Measurements from ENCODE around the gene AP3D1.

- TF ChIP-seq POLR2AphosphoS5 (IDR thresholded peaks at IDR 0.05; ENCODE audit: low read depth, low read length) (no peak), TAF1 (IDR thresholded peaks at IDR 0.05; ENCODE audit: low read depth, low read length) (no peak), POLR2A (IDR thresholded peaks at IDR 0.05; ENCODE audit: low read depth, low read length) (no peak), POU2F2 (IDR thresholded peaks at IDR 0.05; ENCODE audit: low read depth, low read length) (no peak), SPI1 (IDR thresholded peaks at IDR 0.05; ENCODE audit: low read depth, low read length) (no peak), PAX5 (IDR thresholded peaks at IDR 0.05; ENCODE audit: insufficient read depth, low read length, severe bottlenecking) (no peak)
These were observed 29.7 kb upstream of the AP3D1 start for GRCh38 chr19:2180881-2181632.

Data from GM12891 (cell line).